SJCRH30 (cell line): ENCODE measurements around the gene KBTBD2. TPM values are rescaled to one million over a fixed set of nuclear protein-coding genes. Genes with fewer than 3 reads are reported as not detected.
A peak's percentile ranks its signal among the peaks of the same experiment; 100 is the strongest.
"Not testable (repeated sequence)": the region's sequence is repeated elsewhere in the genome, so short reads cannot be mapped to it uniquely, and the experiment has no call there.

ENCODE experiments used
- DNase-seq, 2 experiments: peaks; one replicate each; pipeline ENCODE4 v3.0.0-alpha.2; 2015 to 2020
- H3K27ac ChIP-seq: fragments of 250-450 bp; sonication (Bioruptor Pico); 2 replicates; pipeline ENCODE4 v1.5.1; 2020; ENCODE audit warnings: mild to moderate bottlenecking, moderate library complexity
- H3K27me3 ChIP-seq: fragments of 250-450 bp; sonication (Bioruptor Pico); 2 replicates; pipeline ENCODE4 v1.5.1; 2020; ENCODE audit warnings: mild to moderate bottlenecking, moderate library complexity
- H3K36me3 ChIP-seq: fragments of 250-450 bp; sonication (Bioruptor Pico); 2 replicates; pipeline ENCODE4 v1.5.1; 2020; ENCODE audit warnings: mild to moderate bottlenecking, moderate library complexity
- H3K4me1 ChIP-seq: fragments of 250-450 bp; sonication (Bioruptor Pico); 2 replicates; pipeline ENCODE4 v1.5.1; 2020; ENCODE audit warnings: mild to moderate bottlenecking, moderate library complexity
- H3K4me3 ChIP-seq: fragments of 250-450 bp; sonication (Bioruptor Pico); 2 replicates; pipeline ENCODE4 v1.5.1; 2020; ENCODE audit warnings: mild to moderate bottlenecking, moderate library complexity
- H3K9me3 ChIP-seq: fragments of 250-450 bp; sonication (Bioruptor Pico); replicated peaks from 2 replicates; pipeline ENCODE4 v1.5.1; 2020; ENCODE audit warnings: mild to moderate bottlenecking, moderate library complexity
- total RNA-seq: library from RNA; depleted of rRNA; stranded (reverse); fragments of >200 nt; shearing (Covaris generic); gene quantifications from 2 replicates; pipeline ENCODE4 v1.2.3, GENCODE V29; 2014; rRNA removed

KBTBD2 gene
- total RNA-seq, 1 experiment from 2014 or later = 51.4 TPM

DNA sequence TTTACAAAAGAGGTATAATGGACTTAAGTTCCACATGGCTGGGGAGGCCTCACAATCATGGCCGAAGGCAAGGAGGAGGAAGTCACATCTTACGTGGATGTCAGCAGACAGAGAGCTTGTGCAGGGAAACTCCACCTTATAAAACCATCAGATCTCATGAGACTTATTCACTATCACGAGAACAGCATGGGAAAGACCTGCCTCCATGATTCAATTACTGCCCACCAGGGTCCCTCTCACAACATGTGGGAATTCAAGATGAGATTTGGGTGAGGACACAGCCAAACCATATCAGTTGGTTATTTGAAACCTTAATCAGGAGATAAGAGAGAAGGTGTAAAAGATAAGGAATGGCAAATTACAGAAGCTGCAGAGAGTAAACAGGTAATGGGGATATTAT lies 40.9 kb downstream of the KBTBD2 start:
- H3K9me3 ChIP-seq, H3K27me3 ChIP-seq, H3K27ac ChIP-seq, DNase-seq, H3K4me1 ChIP-seq, H3K36me3 ChIP-seq, H3K4me3 ChIP-seq: not testable (repeated sequence)

DNA sequence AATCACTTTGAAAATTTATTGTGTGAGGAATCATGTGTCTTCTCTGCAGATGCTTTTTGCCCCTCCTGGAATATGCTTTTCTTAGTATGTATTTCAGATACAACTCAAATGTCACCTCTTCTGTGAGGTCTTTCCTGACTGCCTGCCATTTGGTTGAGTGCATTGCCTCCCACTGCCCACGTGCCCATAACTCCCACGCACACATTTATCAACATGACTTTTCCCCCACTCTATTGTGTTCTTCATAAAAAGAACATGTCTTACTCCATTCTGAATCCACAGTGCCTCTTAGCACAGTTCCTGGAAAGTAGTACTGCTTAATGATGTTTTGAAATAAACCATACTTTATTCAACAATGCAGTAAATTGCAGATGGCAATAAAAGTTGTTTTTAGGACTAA lies 42.9 kb downstream of the KBTBD2 start:
- not testable (repeated sequence) for H3K36me3 ChIP-seq, H3K4me3 ChIP-seq, H3K4me1 ChIP-seq, H3K27ac ChIP-seq, H3K9me3 ChIP-seq, DNase-seq, H3K27me3 ChIP-seq

DNA sequence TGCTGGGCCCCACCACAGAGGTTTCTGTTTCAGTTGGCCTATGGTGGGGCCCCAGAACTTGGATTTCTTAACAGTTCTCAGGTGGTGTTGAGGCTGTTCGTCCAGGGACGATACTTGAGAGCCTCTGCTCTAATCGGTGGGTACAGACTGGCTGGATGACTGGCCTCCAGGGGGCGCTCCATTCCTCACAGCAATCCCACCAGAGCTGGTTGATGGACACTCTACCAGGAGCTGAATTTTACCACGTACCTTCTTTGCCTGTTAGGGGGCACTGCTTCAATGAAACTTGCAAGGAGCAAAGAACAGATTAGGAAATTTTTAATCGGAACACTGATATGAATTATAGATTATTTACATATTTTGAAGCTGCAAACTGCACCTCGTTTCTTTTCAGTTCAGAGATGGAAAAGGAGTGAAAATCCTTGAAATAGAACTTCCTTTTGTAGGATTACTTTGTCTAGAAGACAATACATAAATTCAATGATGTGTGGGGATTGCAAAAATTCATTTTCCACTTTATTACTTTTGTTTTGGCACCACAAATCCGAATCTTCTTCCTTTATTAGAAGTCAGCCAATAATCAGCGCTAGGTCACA lies 44.8 kb downstream of the KBTBD2 start:
- no peaks in the 10 kb centered on the region for H3K36me3 ChIP-seq
- H3K4me3 ChIP-seq = no peak overlapping the region
- no peaks in the 10 kb centered on the region for H3K4me1 ChIP-seq
- DNase-seq = peak; percentile 84 to 94
- H3K9me3 ChIP-seq = no peaks in the 10 kb centered on the region
- H3K27ac ChIP-seq = no peak overlapping the region
- no peaks in the 10 kb centered on the region for H3K27me3 ChIP-seq

DNA sequence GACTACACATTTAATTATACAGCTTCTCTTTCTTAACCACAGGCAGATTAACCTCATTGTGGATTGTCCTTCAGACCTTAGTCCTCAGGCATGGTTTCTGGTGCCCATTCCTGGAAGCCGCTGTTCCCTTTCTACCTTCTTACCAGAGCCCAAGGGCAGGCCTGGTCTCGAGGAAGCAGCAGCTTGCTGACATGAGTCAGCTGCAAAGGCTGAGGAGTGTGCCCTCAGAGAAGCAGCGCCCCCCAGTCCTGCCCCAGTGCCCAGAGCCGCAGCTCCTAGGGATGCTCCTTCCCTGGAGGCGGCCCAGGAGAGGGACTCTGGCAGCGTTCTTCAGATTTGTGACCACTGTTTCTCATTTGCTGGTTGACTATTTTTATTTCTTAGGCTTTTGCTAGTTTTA lies 46.8 kb downstream of the KBTBD2 start:
- not testable (repeated sequence) for H3K27ac ChIP-seq, H3K4me1 ChIP-seq, H3K4me3 ChIP-seq, H3K9me3 ChIP-seq, H3K36me3 ChIP-seq, DNase-seq, H3K27me3 ChIP-seq

DNA sequence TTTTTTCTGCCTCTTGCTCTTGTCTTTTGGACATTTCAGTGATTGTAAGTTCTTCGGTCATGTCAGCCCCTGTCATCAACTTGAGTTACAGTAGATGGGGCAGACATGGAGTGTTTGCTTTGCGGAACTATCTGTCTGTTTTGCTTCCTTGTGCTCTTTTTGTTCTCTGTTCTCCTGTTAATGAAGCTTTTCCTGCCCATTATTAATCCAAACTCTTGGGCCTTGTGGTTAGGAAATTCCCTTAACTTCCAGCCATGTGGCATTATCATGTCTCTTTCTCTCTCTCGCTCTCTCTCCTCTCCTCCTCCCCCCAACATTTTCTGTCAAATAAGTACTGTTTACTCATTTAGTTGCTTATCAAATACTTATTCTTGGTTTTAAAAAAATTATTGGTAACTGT lies 47.8 kb downstream of the KBTBD2 start:
- not testable (repeated sequence) for H3K36me3 ChIP-seq, H3K27me3 ChIP-seq, H3K4me3 ChIP-seq, H3K9me3 ChIP-seq, DNase-seq, H3K27ac ChIP-seq, H3K4me1 ChIP-seq

DNA sequence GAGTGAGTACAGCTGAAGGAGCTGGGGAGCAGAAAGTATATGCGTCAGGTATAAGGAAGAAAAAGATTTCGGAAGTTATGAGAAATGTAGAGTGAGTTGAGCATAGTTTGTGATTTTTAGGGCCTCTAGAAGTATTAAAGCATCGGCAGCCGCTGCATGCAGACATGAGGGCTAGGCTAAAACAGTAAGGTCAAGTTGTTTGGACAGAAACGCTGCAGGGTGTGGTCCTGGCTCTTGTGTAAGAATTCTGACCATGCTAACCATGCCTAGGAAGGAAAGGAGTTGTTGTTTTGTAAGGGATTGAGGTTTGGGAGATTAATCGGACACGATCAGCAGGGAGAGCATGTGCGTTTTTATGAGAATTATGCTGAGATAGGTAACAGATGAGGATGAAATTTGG lies 51.7 kb downstream of the KBTBD2 start:
- H3K36me3 ChIP-seq, H3K4me1 ChIP-seq, H3K4me3 ChIP-seq, H3K9me3 ChIP-seq, DNase-seq, H3K27me3 ChIP-seq, H3K27ac ChIP-seq: not testable (repeated sequence)

DNA sequence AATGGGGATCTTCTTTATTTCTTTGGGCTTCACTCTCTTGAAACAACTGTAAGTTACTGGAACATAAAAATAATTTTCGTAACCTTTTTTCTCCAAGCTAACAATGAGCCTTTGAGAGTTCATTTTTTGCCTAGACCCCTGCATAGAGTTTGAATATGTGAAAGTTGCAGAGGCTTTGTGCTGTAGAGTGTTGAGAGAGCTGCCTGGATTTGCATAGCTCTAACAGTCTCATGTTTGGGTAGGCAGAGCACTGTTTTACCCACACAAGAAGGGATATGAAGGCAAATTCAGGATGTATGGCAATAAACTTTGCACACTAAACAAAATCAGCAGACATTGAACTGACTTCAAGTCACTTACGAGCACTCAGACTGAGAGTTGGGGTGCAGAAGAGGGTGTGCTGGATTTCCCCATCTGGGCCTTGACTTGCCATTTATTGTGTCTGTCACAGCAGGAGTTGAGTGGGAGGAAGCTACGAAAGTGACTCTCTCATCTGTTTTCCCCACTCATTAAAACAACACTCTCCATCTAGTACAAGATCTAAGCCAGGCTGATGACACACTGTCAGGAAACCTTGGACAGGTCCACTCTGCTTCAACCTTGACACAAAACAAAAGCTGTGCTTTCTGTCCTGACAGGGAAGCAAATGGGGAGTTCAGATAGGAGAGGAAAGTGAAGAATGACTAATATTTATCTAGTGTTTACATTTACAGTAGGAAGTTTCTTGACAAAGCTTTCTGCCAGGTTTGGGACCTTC lies 62.4 kb downstream of the KBTBD2 start:
- not testable (repeated sequence) for H3K27me3 ChIP-seq, H3K4me3 ChIP-seq, H3K9me3 ChIP-seq, H3K27ac ChIP-seq, H3K36me3 ChIP-seq, H3K4me1 ChIP-seq, DNase-seq

Other genes starting within 250 kb of the KBTBD2 start
- gene FKBP9, start 65.7 kb upstream of the KBTBD2 start, total RNA-seq = 61.8 and 73.5 TPM in 2 replicates
- gene NT5C3A, start 171.0 kb upstream of the KBTBD2 start, total RNA-seq = 42.9 and 45.1 TPM in 2 replicates
- gene RP9, start 217.6 kb upstream of the KBTBD2 start, total RNA-seq = 28.1 and 31.0 TPM in 2 replicates
- gene BBS9, start 237.8 kb upstream of the KBTBD2 start, total RNA-seq = 9.1 and 9.3 TPM in 2 replicates